Uterus (tissue), 2 donors: ENCODE data around the gene REV3L.

ENCODE experiments used
- POLR2A ChIP-seq, 2 donors: fragments of 450-650 bp; IDR thresholded peaks; one replicate each; pipeline ENCODE4 v1.6.1; 2016; ENCODE audit warnings: antibody characterized with exemption in 2 of 2, mild to moderate bottlenecking in 1 of 2, moderate library complexity in 1 of 2
- TF ChIP-seq, protein P1 (sequence below), 4 experiments: fragments of 200-600 bp in 2 of 4; fragments of 450-650 bp in 2 of 4; sonication (generic) in 2 of 4; IDR thresholded peaks; one replicate each; pipeline ENCODE4 v1.5.1; 2016 to 2019; ENCODE audit warnings: antibody characterized with exemption in 4 of 4, mild to moderate bottlenecking in 2 of 4, moderate library complexity in 1 of 4

GRCh38 chr6:111517965-111518364, 34.9 kb upstream of the REV3L start:
- TF ChIP-seq, protein P1, sequence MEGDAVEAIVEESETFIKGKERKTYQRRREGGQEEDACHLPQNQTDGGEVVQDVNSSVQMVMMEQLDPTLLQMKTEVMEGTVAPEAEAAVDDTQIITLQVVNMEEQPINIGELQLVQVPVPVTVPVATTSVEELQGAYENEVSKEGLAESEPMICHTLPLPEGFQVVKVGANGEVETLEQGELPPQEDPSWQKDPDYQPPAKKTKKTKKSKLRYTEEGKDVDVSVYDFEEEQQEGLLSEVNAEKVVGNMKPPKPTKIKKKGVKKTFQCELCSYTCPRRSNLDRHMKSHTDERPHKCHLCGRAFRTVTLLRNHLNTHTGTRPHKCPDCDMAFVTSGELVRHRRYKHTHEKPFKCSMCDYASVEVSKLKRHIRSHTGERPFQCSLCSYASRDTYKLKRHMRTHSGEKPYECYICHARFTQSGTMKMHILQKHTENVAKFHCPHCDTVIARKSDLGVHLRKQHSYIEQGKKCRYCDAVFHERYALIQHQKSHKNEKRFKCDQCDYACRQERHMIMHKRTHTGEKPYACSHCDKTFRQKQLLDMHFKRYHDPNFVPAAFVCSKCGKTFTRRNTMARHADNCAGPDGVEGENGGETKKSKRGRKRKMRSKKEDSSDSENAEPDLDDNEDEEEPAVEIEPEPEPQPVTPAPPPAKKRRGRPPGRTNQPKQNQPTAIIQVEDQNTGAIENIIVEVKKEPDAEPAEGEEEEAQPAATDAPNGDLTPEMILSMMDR (IDR thresholded peaks at IDR 0.05), result no peak
- no peak for TF ChIP-seq POLR2A (IDR thresholded peaks at IDR 0.05)
